HepG2 (cell line): Measurements from ENCODE around the gene ANKFY1. TPM values are rescaled to one million over a fixed set of nuclear protein-coding genes. Genes with fewer than 3 reads are reported as not detected.

Source experiments
- CBX2 ChIP-seq, 2 experiments: fragments of 200-600 bp in 1 of 2; sonication (generic); formaldehyde crosslinking in 1 of 2; IDR thresholded peaks; 2 replicates each; pipeline versions ENCODE4 v1.7.0 to v1.8.1; 2018 to 2022; ENCODE audit warnings: low read depth in 2 of 2, low read length in 1 of 2, mild to moderate bottlenecking in 1 of 2, missing genetic modification reagents in 1 of 2
- CEBPG ChIP-seq: IDR thresholded peaks from 2 replicates; pipeline ENCODE4 v1.6.1; 2016
- MIXL1 ChIP-seq: IDR thresholded peaks from 2 replicates; pipeline ENCODE4 v1.6.1; 2016
- NFKB2 ChIP-seq: sonication (generic); formaldehyde crosslinking; IDR thresholded peaks from 2 replicates; pipeline ENCODE4 v1.4.0; 2020; ENCODE audit warnings: missing genetic modification reagents, borderline replicate concordance
- NFRKB ChIP-seq: fragments of 450-650 bp; IDR thresholded peaks from 2 replicates; pipeline ENCODE4 v1.6.1; 2017
- PHF5A ChIP-seq: IDR thresholded peaks from one replicate; pipeline ENCODE4 v1.6.1; 2018; ENCODE audit warnings: low read depth, missing genetic modification reagents; ENCODE audit not compliant: unreplicated experiment
- SRY ChIP-seq: sonication (generic); formaldehyde crosslinking; IDR thresholded peaks from 2 replicates; pipeline ENCODE4 v1.8.0; 2022; ENCODE audit warnings: mild to moderate bottlenecking, missing genetic modification reagents
- ZBTB3 ChIP-seq: sonication (generic); formaldehyde crosslinking; IDR thresholded peaks from 2 replicates; pipeline ENCODE4 v1.4.0; 2020; ENCODE audit warnings: low read depth, mild to moderate bottlenecking, moderate library complexity, missing genetic modification reagents, borderline replicate concordance
- ZBTB7A ChIP-seq: sonication (generic); formaldehyde crosslinking; IDR thresholded peaks from 2 replicates; pipeline ENCODE4 v1.8.0; 2022; ENCODE audit warnings: mild to moderate bottlenecking, missing genetic modification reagents
- ZBTB7B ChIP-seq: sonication (generic); formaldehyde crosslinking; IDR thresholded peaks from 2 replicates; pipeline ENCODE4 v1.4.0; 2020; ENCODE audit warnings: missing genetic modification reagents
- ZC3H13 ChIP-seq: sonication (generic); formaldehyde crosslinking; IDR thresholded peaks from 2 replicates; pipeline ENCODE4 v1.8.1; 2023; ENCODE audit warnings: mild to moderate bottlenecking, missing genetic modification reagents, moderate library complexity
- ZNF264 ChIP-seq: sonication (generic); formaldehyde crosslinking; IDR thresholded peaks from 2 replicates; pipeline ENCODE4 v1.4.0; 2020; ENCODE audit warnings: missing genetic modification reagents
- ZNF329 ChIP-seq: sonication (generic); formaldehyde crosslinking; IDR thresholded peaks from 2 replicates; pipeline ENCODE4 v1.9.0; 2021; ENCODE audit warnings: low read depth, mild to moderate bottlenecking, missing genetic modification reagents
- ZNF367 ChIP-seq: sonication (generic); formaldehyde crosslinking; IDR thresholded peaks from 2 replicates; pipeline ENCODE4 v1.4.0; 2020; ENCODE audit warnings: missing genetic modification reagents, borderline replicate concordance
- ZNF441 ChIP-seq: sonication (generic); formaldehyde crosslinking; IDR thresholded peaks from 2 replicates; pipeline ENCODE4 v1.7.0; 2021; ENCODE audit warnings: missing genetic modification reagents, borderline replicate concordance
- ZNF562 ChIP-seq: sonication (generic); formaldehyde crosslinking; IDR thresholded peaks from 2 replicates; pipeline ENCODE4 v1.8.0; 2022; ENCODE audit warnings: missing genetic modification reagents, borderline replicate concordance
- ZNF75D ChIP-seq: sonication (generic); formaldehyde crosslinking; IDR thresholded peaks from 2 replicates; pipeline ENCODE4 v1.8.1; 2023; ENCODE audit warnings: missing genetic modification reagents, mild to moderate bottlenecking, borderline replicate concordance
- ZNF879 ChIP-seq: sonication (generic); formaldehyde crosslinking; IDR thresholded peaks from 2 replicates; pipeline ENCODE4 v1.8.1; 2023; ENCODE audit warnings: missing genetic modification reagents
- ZSCAN30 ChIP-seq: sonication (generic); formaldehyde crosslinking; IDR thresholded peaks from 2 replicates; pipeline ENCODE4 v1.5.0; 2020; ENCODE audit warnings: mild to moderate bottlenecking, missing genetic modification reagents
- polyA plus RNA-seq, 8 experiments: library from polyadenylated mRNA; depleted of rRNA in 3 of 8; stranded (reverse) in 7 of 8; unstranded in 1 of 8; fragments of >200 nt; fragmentation: Illumina TruSeq in 4 of 8; extraction: Trizol in 4 of 8; gene quantifications; 2 replicates each; pipeline versions ENCODE4 v1.2.1 to v1.2.3, GENCODE V29; 2011 to 2016; ENCODE audit warnings: low read depth in 4 of 8, missing spikeins in 1 of 8, mixed read lengths in 1 of 8; ENCODE audit not compliant: insufficient read depth in 1 of 8
- total RNA-seq, 5 experiments: library from RNA; depleted of rRNA; stranded (reverse); fragments of >200 nt; fragmentation: Illumina TruSeq; extraction: Trizol; gene quantifications; 2 replicates each; pipeline ENCODE4 v1.2.3, GENCODE V29; 2016; ENCODE audit warnings: low read depth in 1 of 5
- TF ChIP-seq, protein P1 (sequence below): sonication (generic); formaldehyde crosslinking; IDR thresholded peaks from 2 replicates; pipeline ENCODE4 v1.4.0; 2020; ENCODE audit warnings: mild to moderate bottlenecking, missing genetic modification reagents
- TF ChIP-seq, protein P2 (sequence below): sonication (generic); formaldehyde crosslinking; IDR thresholded peaks from 2 replicates; pipeline ENCODE4 v1.8.0; 2022; ENCODE audit warnings: mild to moderate bottlenecking, missing genetic modification reagents, moderate library complexity
- TF ChIP-seq, protein P3 (sequence below): sonication (generic); formaldehyde crosslinking; IDR thresholded peaks from 2 replicates; pipeline ENCODE4 v1.5.0; 2020; ENCODE audit warnings: missing genetic modification reagents, mild to moderate bottlenecking, borderline replicate concordance
- TF ChIP-seq, protein P4 (sequence below): sonication (generic); formaldehyde crosslinking; IDR thresholded peaks from 2 replicates; pipeline ENCODE4 v1.4.0; 2020; ENCODE audit warnings: missing genetic modification reagents, mild to moderate bottlenecking, borderline replicate concordance

ANKFY1 gene
- total and polyA plus RNA-seq, 2 of the 13 experiments (the other 11 are each of a cell fraction or from before 2014, with no cell fraction given), result 11.9 to 16.8 TPM

DNA sequence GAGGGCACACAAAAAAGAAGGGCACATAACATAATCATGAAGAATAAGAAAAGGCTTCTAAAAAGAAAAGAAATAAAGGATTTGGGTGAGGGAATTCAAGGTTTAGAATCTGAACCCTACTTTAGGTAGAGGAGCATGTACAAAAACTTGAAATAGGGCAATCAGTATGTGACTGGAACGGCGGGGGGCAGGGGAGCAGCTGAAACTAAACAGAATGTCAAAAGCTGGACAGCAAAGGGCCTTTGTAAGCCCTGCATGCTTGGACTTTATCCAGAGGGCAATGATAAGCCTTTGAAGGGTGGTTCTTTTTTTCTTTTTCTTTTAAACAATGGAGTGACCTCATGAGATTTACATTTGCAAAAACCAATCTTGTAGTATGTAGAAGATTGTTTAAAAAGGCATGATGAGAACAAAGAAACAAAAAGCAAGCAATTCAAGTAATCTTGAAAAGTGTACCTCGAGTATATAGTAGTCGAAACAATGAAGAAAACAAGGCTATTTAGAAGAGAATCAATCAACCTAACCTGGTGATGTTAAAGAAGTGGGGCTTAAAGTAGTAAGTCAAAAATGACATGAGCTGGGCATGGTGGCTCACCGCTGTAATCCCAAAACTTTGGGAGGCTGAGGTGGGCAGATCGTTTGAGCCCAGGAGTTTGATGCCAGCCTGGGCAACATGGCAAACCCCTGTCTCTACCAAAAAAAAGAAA, 46.7 kb upstream of the ANKFY1 start (continued):
- TF ChIP-seq, protein P1, sequence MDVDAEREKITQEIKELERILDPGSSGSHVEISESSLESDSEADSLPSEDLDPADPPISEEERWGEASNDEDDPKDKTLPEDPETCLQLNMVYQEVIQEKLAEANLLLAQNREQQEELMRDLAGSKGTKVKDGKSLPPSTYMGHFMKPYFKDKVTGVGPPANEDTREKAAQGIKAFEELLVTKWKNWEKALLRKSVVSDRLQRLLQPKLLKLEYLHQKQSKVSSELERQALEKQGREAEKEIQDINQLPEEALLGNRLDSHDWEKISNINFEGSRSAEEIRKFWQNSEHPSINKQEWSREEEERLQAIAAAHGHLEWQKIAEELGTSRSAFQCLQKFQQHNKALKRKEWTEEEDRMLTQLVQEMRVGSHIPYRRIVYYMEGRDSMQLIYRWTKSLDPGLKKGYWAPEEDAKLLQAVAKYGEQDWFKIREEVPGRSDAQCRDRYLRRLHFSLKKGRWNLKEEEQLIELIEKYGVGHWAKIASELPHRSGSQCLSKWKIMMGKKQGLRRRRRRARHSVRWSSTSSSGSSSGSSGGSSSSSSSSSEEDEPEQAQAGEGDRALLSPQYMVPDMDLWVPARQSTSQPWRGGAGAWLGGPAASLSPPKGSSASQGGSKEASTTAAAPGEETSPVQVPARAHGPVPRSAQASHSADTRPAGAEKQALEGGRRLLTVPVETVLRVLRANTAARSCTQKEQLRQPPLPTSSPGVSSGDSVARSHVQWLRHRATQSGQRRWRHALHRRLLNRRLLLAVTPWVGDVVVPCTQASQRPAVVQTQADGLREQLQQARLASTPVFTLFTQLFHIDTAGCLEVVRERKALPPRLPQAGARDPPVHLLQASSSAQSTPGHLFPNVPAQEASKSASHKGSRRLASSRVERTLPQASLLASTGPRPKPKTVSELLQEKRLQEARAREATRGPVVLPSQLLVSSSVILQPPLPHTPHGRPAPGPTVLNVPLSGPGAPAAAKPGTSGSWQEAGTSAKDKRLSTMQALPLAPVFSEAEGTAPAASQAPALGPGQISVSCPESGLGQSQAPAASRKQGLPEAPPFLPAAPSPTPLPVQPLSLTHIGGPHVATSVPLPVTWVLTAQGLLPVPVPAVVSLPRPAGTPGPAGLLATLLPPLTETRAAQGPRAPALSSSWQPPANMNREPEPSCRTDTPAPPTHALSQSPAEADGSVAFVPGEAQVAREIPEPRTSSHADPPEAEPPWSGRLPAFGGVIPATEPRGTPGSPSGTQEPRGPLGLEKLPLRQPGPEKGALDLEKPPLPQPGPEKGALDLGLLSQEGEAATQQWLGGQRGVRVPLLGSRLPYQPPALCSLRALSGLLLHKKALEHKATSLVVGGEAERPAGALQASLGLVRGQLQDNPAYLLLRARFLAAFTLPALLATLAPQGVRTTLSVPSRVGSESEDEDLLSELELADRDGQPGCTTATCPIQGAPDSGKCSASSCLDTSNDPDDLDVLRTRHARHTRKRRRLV (CRISPR knock-in tag), result no peak
- TF ChIP-seq ZC3H13, result no peak
- TF ChIP-seq ZBTB7A (CRISPR knock-in tag), result no peak
- no peak for TF ChIP-seq ZNF264 (CRISPR knock-in tag)
- no peak for TF ChIP-seq ZSCAN30 (CRISPR knock-in tag)
- TF ChIP-seq, protein P2, sequence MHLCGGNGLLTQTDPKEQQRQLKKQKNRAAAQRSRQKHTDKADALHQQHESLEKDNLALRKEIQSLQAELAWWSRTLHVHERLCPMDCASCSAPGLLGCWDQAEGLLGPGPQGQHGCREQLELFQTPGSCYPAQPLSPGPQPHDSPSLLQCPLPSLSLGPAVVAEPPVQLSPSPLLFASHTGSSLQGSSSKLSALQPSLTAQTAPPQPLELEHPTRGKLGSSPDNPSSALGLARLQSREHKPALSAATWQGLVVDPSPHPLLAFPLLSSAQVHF, result no peak
- peak; percentile 28 for TF ChIP-seq PHF5A (CRISPR knock-in tag)
- no peak for TF ChIP-seq NFKB2 (CRISPR knock-in tag)
- TF ChIP-seq, protein P3, sequence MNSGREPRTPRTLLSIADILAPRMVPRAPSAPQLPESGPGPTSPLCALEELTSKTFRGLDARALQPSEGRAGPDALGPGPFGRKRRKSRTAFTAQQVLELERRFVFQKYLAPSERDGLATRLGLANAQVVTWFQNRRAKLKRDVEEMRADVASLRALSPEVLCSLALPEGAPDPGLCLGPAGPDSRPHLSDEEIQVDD, result no peak
- TF ChIP-seq ZNF441 (CRISPR knock-in tag), result no peak
- TF ChIP-seq CEBPG, result 0 out of 2 replicates have a peak, but pooled peaks have one; percentile 29
- TF ChIP-seq ZBTB3, result no peak
- TF ChIP-seq ZBTB7B (CRISPR knock-in tag), result no peak
- TF ChIP-seq MIXL1, result peak; percentile 49; the same call in 1 of the 2 replicates
- no peak for TF ChIP-seq NFRKB
- no peak for TF ChIP-seq ZNF75D
- no peak for TF ChIP-seq CBX2 (IDR thresholded peaks at IDR 0.05; ENCODE audit: low read depth, low read length)
- TF ChIP-seq CBX2 (CRISPR knock-in tag; IDR thresholded peaks at IDR 0.05; ENCODE audit: low read depth), result no peak
- TF ChIP-seq, protein P4, sequence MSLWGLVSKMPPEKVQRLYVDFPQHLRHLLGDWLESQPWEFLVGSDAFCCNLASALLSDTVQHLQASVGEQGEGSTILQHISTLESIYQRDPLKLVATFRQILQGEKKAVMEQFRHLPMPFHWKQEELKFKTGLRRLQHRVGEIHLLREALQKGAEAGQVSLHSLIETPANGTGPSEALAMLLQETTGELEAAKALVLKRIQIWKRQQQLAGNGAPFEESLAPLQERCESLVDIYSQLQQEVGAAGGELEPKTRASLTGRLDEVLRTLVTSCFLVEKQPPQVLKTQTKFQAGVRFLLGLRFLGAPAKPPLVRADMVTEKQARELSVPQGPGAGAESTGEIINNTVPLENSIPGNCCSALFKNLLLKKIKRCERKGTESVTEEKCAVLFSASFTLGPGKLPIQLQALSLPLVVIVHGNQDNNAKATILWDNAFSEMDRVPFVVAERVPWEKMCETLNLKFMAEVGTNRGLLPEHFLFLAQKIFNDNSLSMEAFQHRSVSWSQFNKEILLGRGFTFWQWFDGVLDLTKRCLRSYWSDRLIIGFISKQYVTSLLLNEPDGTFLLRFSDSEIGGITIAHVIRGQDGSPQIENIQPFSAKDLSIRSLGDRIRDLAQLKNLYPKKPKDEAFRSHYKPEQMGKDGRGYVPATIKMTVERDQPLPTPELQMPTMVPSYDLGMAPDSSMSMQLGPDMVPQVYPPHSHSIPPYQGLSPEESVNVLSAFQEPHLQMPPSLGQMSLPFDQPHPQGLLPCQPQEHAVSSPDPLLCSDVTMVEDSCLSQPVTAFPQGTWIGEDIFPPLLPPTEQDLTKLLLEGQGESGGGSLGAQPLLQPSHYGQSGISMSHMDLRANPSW, result no peak
- TF ChIP-seq ZNF329 (CRISPR knock-in tag), result no peak
- no peak for TF ChIP-seq SRY (CRISPR knock-in tag)
- TF ChIP-seq ZNF562 (CRISPR knock-in tag), result no peak
- no peak for TF ChIP-seq ZNF367 (CRISPR knock-in tag)
- no peak for TF ChIP-seq ZNF879 (CRISPR knock-in tag)
